ENCODE results near the gene GABBR2. TPM values are rescaled to one million over a fixed set of nuclear protein-coding genes. Genes with fewer than 3 reads are reported as not detected.

GABBR2 gene
- polyA plus RNA-seq, 1 of the 3 experiments (the other 2 are of a cell fraction): not detected

DNA sequence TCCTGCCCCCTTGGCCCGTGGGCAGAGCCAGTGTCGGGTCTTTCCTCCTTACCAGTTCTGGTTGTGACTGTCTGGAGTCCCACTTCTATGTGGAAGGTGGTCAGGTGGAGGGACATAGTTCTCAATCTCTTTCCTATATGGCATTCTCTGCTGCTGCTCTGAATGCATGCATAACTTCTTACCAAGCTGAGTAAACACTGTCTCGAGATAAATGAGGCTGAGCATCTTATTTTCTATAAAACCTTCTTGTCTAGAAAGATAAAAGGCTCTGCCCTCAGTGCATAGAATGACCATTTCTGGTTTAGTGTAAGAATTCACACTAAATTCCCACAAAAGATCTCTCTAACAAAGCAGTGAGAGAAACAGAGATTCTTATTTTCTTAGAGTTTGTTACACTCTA is 347.1 kb downstream of the GABBR2 start:
- CTCF ChIA-PET: interaction anchor here (1.0 kb wide), 1 partner anchor 55 kb away, joined by 3 read pairs; no protein-coding TSS in a partner anchor
- H3K4me3 ChIP-seq (ENCODE audit: low read depth in 2 of 2, low read length in 1 of 2): no peak overlapping the region
- no peaks in the 10 kb centered on the region for H3F3A ChIP-seq (replicated peaks; ENCODE audit: insufficient read depth)
- H3K9me2 ChIP-seq: no peaks in the 10 kb centered on the region
- no peak for DNase-seq
- H3K4me2 ChIP-seq: no peak overlapping the region
- no peaks in the 10 kb centered on the region for H3K4me1 ChIP-seq (ENCODE audit: control insufficient read depth in 1 of 2, insufficient read depth in 2 of 2, low read depth in 1 of 2, low read length in 1 of 2)
- H3K9ac ChIP-seq: no peak overlapping the region
- WGBS (ENCODE audit: low lambda C conversion rate): 18% methylated on average over 3 of the region's 3 CpGs
- POLR2A ChIA-PET: no interaction called here
- no peaks in the 10 kb centered on the region for H3K9me3 ChIP-seq
- no peak overlapping the region for H2AFZ ChIP-seq (ENCODE audit: low read depth)
- no peaks in the 10 kb centered on the region for H3K79me2 ChIP-seq (ENCODE audit: insufficient read depth)
- H4K20me1 ChIP-seq (ENCODE audit: insufficient read depth): no peaks in the 10 kb centered on the region
- H3K36me3 ChIP-seq (replicated peaks in 1 of 2; ENCODE audit: control insufficient read depth in 1 of 2, insufficient read depth in 2 of 2, low read length in 1 of 2): no peaks in the 10 kb centered on the region
- no peak overlapping the region for H3K27ac ChIP-seq (ENCODE audit: low read depth in 2 of 2, low read length in 1 of 2)
- H3K27me3 ChIP-seq (ENCODE audit: insufficient read depth): no peaks in the 10 kb centered on the region
- TF ChIP-seq TEAD4 (IDR thresholded peaks at IDR 0.05; ENCODE audit: borderline replicate concordance, insufficient read depth) (no peak), GATA2 (CRISPR knock-in tag; IDR thresholded peaks at IDR 0.05) (no peak), TCF12 (IDR thresholded peaks at IDR 0.05) (no peak), NFIC (IDR thresholded peaks at IDR 0.05; ENCODE audit: borderline replicate concordance) (no peak), ELF1 (IDR thresholded peaks at IDR 0.05) (no peak), RCOR1 (IDR thresholded peaks at IDR 0.05; ENCODE audit: low read length) (no peak), SIN3A (IDR thresholded peaks at IDR 0.05; ENCODE audit: borderline replicate concordance, low read depth, low read length) (no peak), EP300 (IDR thresholded peaks at IDR 0.05; ENCODE audit: borderline replicate concordance in 1 of 2, low read depth in 1 of 2, low read length in 1 of 2) (no peak), CHD2 (IDR thresholded peaks at IDR 0.05; ENCODE audit: low read length, partially characterized antibody) (no peak), SMC3 (IDR thresholded peaks at IDR 0.05; ENCODE audit: low read depth, low read length) (no peak), RAD21 (IDR thresholded peaks at IDR 0.05; ENCODE audit: low read length) (no peak), RXRA (IDR thresholded peaks at IDR 0.05; ENCODE audit: borderline replicate concordance, low read depth) (no peak), NRF1 (IDR thresholded peaks at IDR 0.05; ENCODE audit: low read depth, low read length) (no peak)
- TF ChIP-seq, protein P1, sequence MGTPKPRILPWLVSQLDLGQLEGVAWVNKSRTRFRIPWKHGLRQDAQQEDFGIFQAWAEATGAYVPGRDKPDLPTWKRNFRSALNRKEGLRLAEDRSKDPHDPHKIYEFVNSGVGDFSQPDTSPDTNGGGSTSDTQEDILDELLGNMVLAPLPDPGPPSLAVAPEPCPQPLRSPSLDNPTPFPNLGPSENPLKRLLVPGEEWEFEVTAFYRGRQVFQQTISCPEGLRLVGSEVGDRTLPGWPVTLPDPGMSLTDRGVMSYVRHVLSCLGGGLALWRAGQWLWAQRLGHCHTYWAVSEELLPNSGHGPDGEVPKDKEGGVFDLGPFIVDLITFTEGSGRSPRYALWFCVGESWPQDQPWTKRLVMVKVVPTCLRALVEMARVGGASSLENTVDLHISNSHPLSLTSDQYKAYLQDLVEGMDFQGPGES (IDR thresholded peaks at IDR 0.05; ENCODE audit: low read depth, low read length): no peak
- TF ChIP-seq, protein P2, sequence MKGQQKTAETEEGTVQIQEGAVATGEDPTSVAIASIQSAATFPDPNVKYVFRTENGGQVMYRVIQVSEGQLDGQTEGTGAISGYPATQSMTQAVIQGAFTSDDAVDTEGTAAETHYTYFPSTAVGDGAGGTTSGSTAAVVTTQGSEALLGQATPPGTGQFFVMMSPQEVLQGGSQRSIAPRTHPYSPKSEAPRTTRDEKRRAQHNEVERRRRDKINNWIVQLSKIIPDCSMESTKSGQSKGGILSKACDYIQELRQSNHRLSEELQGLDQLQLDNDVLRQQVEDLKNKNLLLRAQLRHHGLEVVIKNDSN (IDR thresholded peaks at IDR 0.05; ENCODE audit: borderline replicate concordance, low read depth): no peak
- TF ChIP-seq, protein P3, sequence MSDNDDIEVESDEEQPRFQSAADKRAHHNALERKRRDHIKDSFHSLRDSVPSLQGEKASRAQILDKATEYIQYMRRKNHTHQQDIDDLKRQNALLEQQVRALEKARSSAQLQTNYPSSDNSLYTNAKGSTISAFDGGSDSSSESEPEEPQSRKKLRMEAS (IDR thresholded peaks at IDR 0.05; ENCODE audit: low read depth): no peak

DNA sequence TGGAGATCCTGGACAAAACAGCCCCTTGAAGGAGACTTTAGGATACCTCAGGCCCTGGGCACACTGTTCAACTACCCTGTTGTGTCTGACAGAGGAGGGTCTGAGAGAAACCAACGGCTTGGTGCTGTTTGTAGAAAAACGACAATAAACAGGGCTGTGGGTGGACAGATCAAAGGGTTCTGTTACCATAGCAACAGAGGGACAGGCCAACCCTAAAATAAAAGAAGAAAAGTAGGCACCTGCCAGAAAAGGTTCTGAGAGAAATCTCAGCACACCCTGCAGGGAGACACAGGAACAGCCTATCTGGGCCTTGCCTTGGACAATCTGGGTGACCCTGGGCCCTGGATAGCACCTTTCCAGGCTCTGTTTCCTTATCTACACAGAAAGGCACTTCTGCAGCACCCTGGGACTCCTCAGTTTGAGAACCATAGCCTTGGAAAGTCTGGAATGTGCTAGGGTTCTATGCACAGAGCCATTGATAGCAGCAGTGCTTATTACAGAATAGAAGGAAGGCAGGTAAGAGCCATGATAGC is 348.5 kb downstream of the GABBR2 start:
- H3K9me3 ChIP-seq: no peaks in the 10 kb centered on the region
- 18% methylated on average over 2 of the region's 2 CpGs for WGBS (ENCODE audit: low lambda C conversion rate)
- H3F3A ChIP-seq (replicated peaks; ENCODE audit: insufficient read depth): no peaks in the 10 kb centered on the region
- H3K27ac ChIP-seq (ENCODE audit: low read depth in 2 of 2, low read length in 1 of 2): no peak overlapping the region
- no peak overlapping the region for H2AFZ ChIP-seq (ENCODE audit: low read depth)
- POLR2A ChIA-PET: no interaction called here
- TF ChIP-seq, protein P4, sequence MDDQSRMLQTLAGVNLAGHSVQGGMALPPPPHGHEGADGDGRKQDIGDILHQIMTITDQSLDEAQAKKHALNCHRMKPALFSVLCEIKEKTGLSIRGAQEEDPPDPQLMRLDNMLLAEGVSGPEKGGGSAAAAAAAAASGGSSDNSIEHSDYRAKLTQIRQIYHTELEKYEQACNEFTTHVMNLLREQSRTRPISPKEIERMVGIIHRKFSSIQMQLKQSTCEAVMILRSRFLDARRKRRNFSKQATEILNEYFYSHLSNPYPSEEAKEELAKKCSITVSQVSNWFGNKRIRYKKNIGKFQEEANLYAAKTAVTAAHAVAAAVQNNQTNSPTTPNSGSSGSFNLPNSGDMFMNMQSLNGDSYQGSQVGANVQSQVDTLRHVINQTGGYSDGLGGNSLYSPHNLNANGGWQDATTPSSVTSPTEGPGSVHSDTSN (IDR thresholded peaks at IDR 0.05): no peak
- TF ChIP-seq RFX5 (IDR thresholded peaks at IDR 0.05; ENCODE audit: low read length): no peak
- no peak for DNase-seq
- no peak overlapping the region for H3K4me3 ChIP-seq (ENCODE audit: low read depth in 2 of 2, low read length in 1 of 2)
- no peaks in the 10 kb centered on the region for H3K27me3 ChIP-seq (ENCODE audit: insufficient read depth)
- H3K4me2 ChIP-seq: no peak overlapping the region
- no peaks in the 10 kb centered on the region for H4K20me1 ChIP-seq (ENCODE audit: insufficient read depth)
- no peaks in the 10 kb centered on the region for H3K36me3 ChIP-seq (replicated peaks in 1 of 2; ENCODE audit: control insufficient read depth in 1 of 2, insufficient read depth in 2 of 2, low read length in 1 of 2)
- H3K9me2 ChIP-seq: peaks cover 3% of the 10 kb centered on the region; the same call in 1 of the 2 replicates
- no peaks in the 10 kb centered on the region for H3K4me1 ChIP-seq (ENCODE audit: control insufficient read depth in 1 of 2, insufficient read depth in 2 of 2, low read depth in 1 of 2, low read length in 1 of 2)
- CTCF ChIA-PET: no interaction called here
- H3K9ac ChIP-seq: no peak overlapping the region
- H3K79me2 ChIP-seq (ENCODE audit: insufficient read depth): no peaks in the 10 kb centered on the region
